Neural cell (in vitro differentiated cells): ENCODE data around the gene RETN.

Source experiments
- CTCF ChIP-seq: fragments of 450-650 bp; IDR thresholded peaks from 2 replicates; pipeline ENCODE4 v1.5.1; 2014; ENCODE audit warnings: antibody characterized with exemption, mild to moderate bottlenecking, moderate library complexity; ENCODE audit not compliant: poor library complexity, severe bottlenecking
- EP300 ChIP-seq: fragments of 450-650 bp; conservative IDR thresholded peaks from 2 replicates; pipeline ENCODE4 v1.6.1; 2014; ENCODE audit warnings: antibody characterized with exemption, mild to moderate bottlenecking, moderate library complexity; ENCODE audit not compliant: poor library complexity, severe bottlenecking
- EZH2 ChIP-seq: fragments of 200-600, 300-800 bp; shearing (Covaris generic), sonication (generic); IDR thresholded peaks from 2 replicates; pipeline ENCODE4 v1.6.1; 2014; ENCODE audit warnings: antibody characterized with exemption, low read length, borderline replicate concordance, mild to moderate bottlenecking; ENCODE audit not compliant: insufficient read depth, poor library complexity, severe bottlenecking
- MXI1 ChIP-seq: fragments of 450-650 bp; conservative IDR thresholded peaks from 2 replicates; pipeline ENCODE4 v1.6.1; 2014; ENCODE audit warnings: antibody characterized with exemption, mild to moderate bottlenecking; ENCODE audit not compliant: poor library complexity, severe bottlenecking
- POLR2AphosphoS5 ChIP-seq: IDR thresholded peaks from 2 replicates; pipeline ENCODE4 v1.6.1; 2012
- SMC3 ChIP-seq: fragments of 450-650 bp; conservative IDR thresholded peaks from 2 replicates; pipeline ENCODE4 v1.6.1; 2014; ENCODE audit warnings: antibody characterized with exemption, mild to moderate bottlenecking, moderate library complexity; ENCODE audit not compliant: poor library complexity
- TAF1 ChIP-seq: IDR thresholded peaks from 2 replicates; pipeline ENCODE4 v1.6.1; 2012; ENCODE audit warnings: low read depth
- TF ChIP-seq, protein P1 (sequence below): IDR thresholded peaks from 2 replicates; pipeline ENCODE4 v1.6.1; 2012; ENCODE audit warnings: borderline replicate concordance

DNA sequence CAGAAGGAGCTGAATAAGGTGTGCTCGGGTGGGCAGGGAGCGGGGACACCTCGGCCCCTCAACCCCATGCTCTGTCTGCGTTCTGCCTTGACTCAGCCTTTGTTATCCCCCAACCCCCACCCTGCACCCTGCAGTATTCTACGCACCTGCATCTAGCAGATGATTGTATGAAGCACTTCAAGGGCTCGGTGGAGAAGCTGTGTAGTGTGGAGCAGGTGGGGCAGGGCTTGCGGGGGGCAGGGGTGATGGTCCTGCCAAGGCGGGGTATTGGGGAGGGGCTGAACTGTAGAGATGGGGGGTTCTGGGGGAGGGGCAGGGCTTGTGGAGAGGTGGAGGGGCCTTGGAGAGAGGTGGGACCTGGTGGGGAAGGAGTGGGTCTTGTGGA lies 25.8 kb upstream of the RETN start:
- TF ChIP-seq CTCF (no peak), EP300 (no peak), TAF1 (no peak), EZH2 (no peak), POLR2AphosphoS5 (no peak), SMC3 (no peak), MXI1 (no peak)
- TF ChIP-seq, protein P1, sequence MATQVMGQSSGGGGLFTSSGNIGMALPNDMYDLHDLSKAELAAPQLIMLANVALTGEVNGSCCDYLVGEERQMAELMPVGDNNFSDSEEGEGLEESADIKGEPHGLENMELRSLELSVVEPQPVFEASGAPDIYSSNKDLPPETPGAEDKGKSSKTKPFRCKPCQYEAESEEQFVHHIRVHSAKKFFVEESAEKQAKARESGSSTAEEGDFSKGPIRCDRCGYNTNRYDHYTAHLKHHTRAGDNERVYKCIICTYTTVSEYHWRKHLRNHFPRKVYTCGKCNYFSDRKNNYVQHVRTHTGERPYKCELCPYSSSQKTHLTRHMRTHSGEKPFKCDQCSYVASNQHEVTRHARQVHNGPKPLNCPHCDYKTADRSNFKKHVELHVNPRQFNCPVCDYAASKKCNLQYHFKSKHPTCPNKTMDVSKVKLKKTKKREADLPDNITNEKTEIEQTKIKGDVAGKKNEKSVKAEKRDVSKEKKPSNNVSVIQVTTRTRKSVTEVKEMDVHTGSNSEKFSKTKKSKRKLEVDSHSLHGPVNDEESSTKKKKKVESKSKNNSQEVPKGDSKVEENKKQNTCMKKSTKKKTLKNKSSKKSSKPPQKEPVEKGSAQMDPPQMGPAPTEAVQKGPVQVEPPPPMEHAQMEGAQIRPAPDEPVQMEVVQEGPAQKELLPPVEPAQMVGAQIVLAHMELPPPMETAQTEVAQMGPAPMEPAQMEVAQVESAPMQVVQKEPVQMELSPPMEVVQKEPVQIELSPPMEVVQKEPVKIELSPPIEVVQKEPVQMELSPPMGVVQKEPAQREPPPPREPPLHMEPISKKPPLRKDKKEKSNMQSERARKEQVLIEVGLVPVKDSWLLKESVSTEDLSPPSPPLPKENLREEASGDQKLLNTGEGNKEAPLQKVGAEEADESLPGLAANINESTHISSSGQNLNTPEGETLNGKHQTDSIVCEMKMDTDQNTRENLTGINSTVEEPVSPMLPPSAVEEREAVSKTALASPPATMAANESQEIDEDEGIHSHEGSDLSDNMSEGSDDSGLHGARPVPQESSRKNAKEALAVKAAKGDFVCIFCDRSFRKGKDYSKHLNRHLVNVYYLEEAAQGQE, result no peak
